A673 (cell line): ENCODE measurements around the gene C9orf43.

Experiments used
- CTCF ChIP-seq: fragments of 300-800, 200-600 bp; sonication (generic); conservative IDR thresholded peaks from 2 replicates; pipeline ENCODE4 v1.5.1; 2017; ENCODE audit warnings: low read depth, mild to moderate bottlenecking, antibody characterized with exemption, low read length, moderate library complexity, mixed read lengths
- EZH2 ChIP-seq: fragments of 200-600 bp; sonication (generic); IDR thresholded peaks from 2 replicates; pipeline ENCODE4 v1.6.1; 2017; ENCODE audit warnings: borderline replicate concordance, low read depth, mild to moderate bottlenecking, mixed read lengths, antibody characterized with exemption, low read length; ENCODE audit not compliant: poor library complexity, severe bottlenecking

- no peak for TF ChIP-seq CTCF
- no peak for TF ChIP-seq EZH2
These were observed 41.6 kb downstream of the C9orf43 start for GRCh38 chr9:113452113-113452605.
